IMR-90 (cell line): Measurements from ENCODE around the gene DUT. TPM values are rescaled to one million over a fixed set of nuclear protein-coding genes. Genes with fewer than 3 reads are reported as not detected.

Experiments
- ATAC-seq: fragments of 200-7000 bp; cut with Tn5 transposase; 2 replicates; pipeline ENCODE4 v1.9.1; 2020; ENCODE audit warnings: low read depth, mild to moderate bottlenecking, moderate library complexity
- BruUV-seq: library from RNA; stranded (reverse); fragments of 400-500 nt; replicated peaks from 2 replicates; lab custom pipeline; 2021; lab: Mats Ljungman, UMichigan
- CTCF ChIA-PET: fragments of 300-600 bp; formaldehyde crosslinking; extraction: SDS; loops from one replicate; lab custom pipeline; 2021; ENCODE audit warnings: antibody characterized with exemption; lab: Yijun Ruan, JAX
- POLR2A ChIA-PET: fragments of 300-600 bp; sonication (Branson Sonifier 250); formaldehyde crosslinking; loops from one replicate; lab custom pipeline; 2022; ENCODE audit warnings: antibody characterized with exemption; ENCODE audit not compliant: unreplicated experiment; lab: Charles Lee
- DNase-seq: peaks from one replicate; pipeline ENCODE4 v3.0.0; 2013
- H2AFZ ChIP-seq: replicated peaks from 2 replicates; pipeline ENCODE3; 2013; ENCODE audit warnings: low read length, mild to moderate bottlenecking; ENCODE audit not compliant: poor library complexity
- H2AK5ac ChIP-seq: 2 replicates; pipeline ENCODE4 v1.6.1; 2013; ENCODE audit warnings: low read depth, low read length, inconsistent platforms
- H2AK9ac ChIP-seq: replicated peaks from 2 replicates; pipeline ENCODE3; 2013; ENCODE audit warnings: mild to moderate bottlenecking, low read depth, low read length, moderate library complexity; ENCODE audit not compliant: poor library complexity
- H2BK120ac ChIP-seq: 2 replicates; pipeline ENCODE4 v1.6.1; 2013; ENCODE audit warnings: low read depth, low read length, inconsistent platforms
- H2BK15ac ChIP-seq: 3 replicates; pipeline ENCODE4 v1.6.1; 2013; ENCODE audit warnings: low read depth, low read length, inconsistent platforms
- H2BK20ac ChIP-seq: 2 replicates; pipeline ENCODE4 v1.6.1; 2013; ENCODE audit warnings: low read depth, mild to moderate bottlenecking, inconsistent platforms, low read length, moderate library complexity
- H2BK5ac ChIP-seq: 2 replicates; pipeline ENCODE4 v1.6.1; 2013; ENCODE audit warnings: mild to moderate bottlenecking, low read depth, low read length, inconsistent platforms; ENCODE audit not compliant: poor library complexity, severe bottlenecking
- H3K14ac ChIP-seq: replicated peaks from 2 replicates; pipeline ENCODE4 v1.6.1; 2013; ENCODE audit warnings: low read depth, low read length, inconsistent platforms
- H3K18ac ChIP-seq: 2 replicates; pipeline ENCODE4 v1.6.1; 2013; ENCODE audit warnings: low read depth, low read length, control low read depth
- H3K23ac ChIP-seq: 2 replicates; pipeline ENCODE4 v1.6.1; 2013; ENCODE audit warnings: low read depth, low read length, inconsistent platforms
- H3K27ac ChIP-seq: 2 replicates; pipeline ENCODE4 v1.5.1; 2013; ENCODE audit warnings: mild to moderate bottlenecking, control low read depth, low read length; ENCODE audit not compliant: insufficient read depth
- H3K27me3 ChIP-seq: 2 replicates; pipeline ENCODE4 v1.6.1; 2013; ENCODE audit warnings: low read length; ENCODE audit not compliant: control insufficient read depth, insufficient read depth
- H3K36me3 ChIP-seq: 2 replicates; pipeline ENCODE4 v1.6.1; 2013; ENCODE audit warnings: low read length, mixed read lengths; ENCODE audit not compliant: control insufficient read depth, insufficient read depth
- H3K4ac ChIP-seq: 2 replicates; pipeline ENCODE4 v1.6.1; 2013; ENCODE audit warnings: low read depth, low read length, inconsistent platforms
- H3K4me1 ChIP-seq: 2 replicates; pipeline ENCODE4 v1.6.1; 2013; ENCODE audit warnings: low read length, mixed read lengths; ENCODE audit not compliant: control insufficient read depth, insufficient read depth
- H3K4me2 ChIP-seq: 2 replicates; pipeline ENCODE4 v1.6.1; 2013; ENCODE audit warnings: low read depth, mild to moderate bottlenecking, control low read depth, low read length, moderate library complexity
- H3K4me3 ChIP-seq: 2 replicates; pipeline ENCODE4 v1.5.1; 2013; ENCODE audit warnings: low read depth, mild to moderate bottlenecking, control low read depth, low read length, moderate library complexity; ENCODE audit not compliant: insufficient read depth
- H3K56ac ChIP-seq: 2 replicates; pipeline ENCODE4 v1.6.1; 2013; ENCODE audit warnings: low read length, inconsistent platforms; ENCODE audit not compliant: insufficient read depth; ENCODE audit errors: extremely low read depth
- H3K79me1 ChIP-seq, 2 experiments: 2 replicates each; pipeline ENCODE4 v1.6.1; 2013; ENCODE audit warnings: low read length in 2 of 2, inconsistent platforms in 1 of 2, low read depth in 1 of 2
- H3K9ac ChIP-seq: 2 replicates; pipeline ENCODE4 v1.6.1; 2013; ENCODE audit warnings: low read depth, low read length, control low read depth
- H3K9me1 ChIP-seq: 2 replicates; pipeline ENCODE4 v1.6.1; 2013; ENCODE audit warnings: low read length, inconsistent platforms; ENCODE audit not compliant: insufficient read depth
- H3K9me3 ChIP-seq: 2 replicates; pipeline ENCODE4 v1.6.1; 2013; ENCODE audit warnings: low read length; ENCODE audit not compliant: control insufficient read depth, insufficient read depth
- H4K20me1 ChIP-seq: 2 replicates; pipeline ENCODE4 v1.6.1; 2013; ENCODE audit warnings: low read length, inconsistent platforms; ENCODE audit not compliant: insufficient read depth
- H4K5ac ChIP-seq: 2 replicates; pipeline ENCODE4 v1.6.1; 2013; ENCODE audit warnings: mild to moderate bottlenecking, low read depth, low read length, control low read depth
- H4K8ac ChIP-seq, 2 experiments: 2 replicates each; pipeline ENCODE4 v1.6.1; 2013; ENCODE audit warnings: low read depth in 2 of 2, low read length in 2 of 2, control low read depth in 1 of 2, inconsistent platforms in 1 of 2
- H4K91ac ChIP-seq: 2 replicates; pipeline ENCODE4 v1.6.1; 2013; ENCODE audit warnings: low read depth, low read length, inconsistent platforms; ENCODE audit not compliant: insufficient read depth
- BHLHE40 ChIP-seq: fragments of 150-350 bp; IDR thresholded peaks from 2 replicates; pipeline ENCODE4 v1.6.1; 2016; ENCODE audit warnings: mild to moderate bottlenecking, low read depth, low read length
- MAFK ChIP-seq: IDR thresholded peaks from 2 replicates; pipeline ENCODE4 v1.6.1; 2012; ENCODE audit warnings: low read depth, low read length, improper control_type of control experiment
- MAZ ChIP-seq: IDR thresholded peaks from 2 replicates; pipeline ENCODE4 v1.6.1; 2012; ENCODE audit warnings: low read depth, mild to moderate bottlenecking, low read length, improper control_type of control experiment, moderate library complexity, borderline replicate concordance
- POLR2A ChIP-seq: IDR thresholded peaks from 2 replicates; pipeline ENCODE4 v1.6.1; 2012; ENCODE audit warnings: mild to moderate bottlenecking, low read depth, low read length
- RFX5 ChIP-seq: IDR thresholded peaks from 2 replicates; pipeline ENCODE4 v1.8.0; 2012; ENCODE audit warnings: low read depth, mild to moderate bottlenecking, low read length, moderate library complexity
- WGBS, 2 experiments: methylation state at CpG; one replicate each; pipeline versions ENCODE4 v1.1.5 to v1.1.7; 2013; ENCODE audit warnings: missing lambda C conversion rate in 2 of 2; ENCODE audit not compliant: insufficient read length in 1 of 2; ENCODE audit errors: extremely low coverage in 2 of 2; 5-methylcytosine and 5-hydroxymethylcytosine counted together
- dilution Hi-C: fragments of 300-500 bp; cut with HindIII; formaldehyde crosslinking; loops from one replicate; pipeline ENCODE4 v1.14.3; 2018; ENCODE audit warnings: low sequenced_read_pairs; ENCODE audit not compliant: unreplicated experiment
- in situ Hi-C: fragments of 300-500 bp; cut with MboI; formaldehyde crosslinking; loops from 3 replicates; pipeline ENCODE4 v1.14.3; 2019; ENCODE audit warnings: low sequenced_read_pairs, inconsistent platforms, mixed read lengths
- intact Hi-C: fragments of 100-400 bp; cut with micrococcal nuclease; formaldehyde crosslinking; loops from 2 replicates; pipeline ENCODE4 v1.10.0; 2022
- polyA plus RNA-seq, 3 experiments: library from polyadenylated mRNA; depleted of rRNA; stranded (reverse); fragments of >200 nt; gene quantifications; 2 replicates each; pipeline ENCODE4 v1.2.3, GENCODE V29; 2012; ENCODE audit warnings: low replicate concordance in 1 of 3
- total RNA-seq: library from RNA; depleted of rRNA; stranded (reverse); fragments of >200 nt; gene quantifications from 2 replicates; pipeline ENCODE4 v1.2.3, GENCODE V29; 2012
- TF ChIP-seq, protein P1 (sequence below): conservative IDR thresholded peaks from 2 replicates; pipeline ENCODE4 v1.5.1; 2012; ENCODE audit warnings: mild to moderate bottlenecking, low read depth, low read length, improper control_type of control experiment

Gene DUT
- total and polyA plus RNA-seq, 2 of the 4 experiments (the other 2 are of a cell fraction): 18.8 to 36.4 TPM

DNA sequence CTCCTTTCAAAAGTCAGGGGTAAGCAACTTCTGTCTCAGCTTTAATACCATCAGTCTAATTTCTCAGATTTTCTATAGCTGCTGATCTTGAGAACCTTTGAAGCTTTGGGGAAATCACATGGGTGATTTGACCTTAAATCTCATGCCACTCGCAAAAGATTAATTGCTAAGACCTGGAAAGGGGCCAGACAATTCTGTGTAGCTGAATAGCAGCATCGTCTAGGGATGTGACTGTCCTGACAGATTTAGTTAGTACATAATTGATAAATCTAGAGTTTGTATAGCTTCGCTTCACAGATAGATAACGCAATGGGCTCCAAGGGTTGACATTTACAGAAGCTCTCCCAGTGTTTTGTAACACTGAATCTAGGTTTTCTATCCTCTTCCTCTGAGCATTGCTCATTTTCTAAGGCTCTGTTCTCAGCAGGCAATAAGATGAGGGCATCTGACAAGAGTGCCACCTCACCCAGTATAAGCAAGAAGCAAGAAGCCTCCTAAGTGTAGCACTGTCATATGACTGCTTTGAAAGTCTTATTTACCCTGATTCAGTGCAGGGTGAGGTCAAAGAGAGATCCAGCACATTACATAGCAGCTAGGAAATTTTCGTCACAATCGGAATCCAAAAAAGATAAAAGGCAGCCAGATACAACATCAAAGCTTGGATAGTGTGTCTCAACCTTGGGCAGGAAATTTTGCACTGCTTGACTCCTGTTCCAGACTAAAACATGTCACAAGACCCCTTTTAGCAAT is 47.7 kb upstream of the DUT start:
- POLR2A ChIA-PET: interaction anchor here (0.7 kb wide), 1 partner anchor 1806 kb away, joined by 4 read pairs; no protein-coding TSS in a partner anchor
- H2BK5ac ChIP-seq: no peak overlapping the region
- WGBS, 2 experiments: 43% methylated on average over 1 of the region's 6 CpGs; no CpG with 5 or more reads in 1 of the 2 experiments
- no peak overlapping the region for H4K91ac ChIP-seq
- DNase-seq (no peak), ATAC-seq (no peak)
- CTCF ChIA-PET: interaction anchor here (0.9 to 1.7 kb wide), 4 partner anchors 9 to 1080 kb away, joined by 3 to 5 read pairs (median 4); no protein-coding TSS in a partner anchor
- no peak overlapping the region for H4K8ac ChIP-seq
- H3K27ac ChIP-seq: no peak overlapping the region
- in situ Hi-C loops: loop anchor here (10.0 kb wide), 1 partner anchor 1089 kb away; no protein-coding TSS in a partner anchor
- intact Hi-C loops: no loop called here
- BruUV-seq: no TSS peak
- H2BK15ac ChIP-seq: no peak overlapping the region
- H3K14ac ChIP-seq: no peak overlapping the region
- no peaks in the 10 kb centered on the region; the same call in 1 of the 2 replicates for H3K27me3 ChIP-seq
- no peaks in the 10 kb centered on the region for H3K9me1 ChIP-seq
- no peak overlapping the region for H2AK9ac ChIP-seq
- no peak overlapping the region for H3K9ac ChIP-seq
- no peak overlapping the region for H3K4ac ChIP-seq
- no peak overlapping the region for H2BK120ac ChIP-seq
- no peak for TF ChIP-seq BHLHE40
- no peak for TF ChIP-seq MAFK
- no peak for TF ChIP-seq POLR2A
- TF ChIP-seq MAZ: no peak
- no peak for TF ChIP-seq RFX5
- TF ChIP-seq, protein P1, sequence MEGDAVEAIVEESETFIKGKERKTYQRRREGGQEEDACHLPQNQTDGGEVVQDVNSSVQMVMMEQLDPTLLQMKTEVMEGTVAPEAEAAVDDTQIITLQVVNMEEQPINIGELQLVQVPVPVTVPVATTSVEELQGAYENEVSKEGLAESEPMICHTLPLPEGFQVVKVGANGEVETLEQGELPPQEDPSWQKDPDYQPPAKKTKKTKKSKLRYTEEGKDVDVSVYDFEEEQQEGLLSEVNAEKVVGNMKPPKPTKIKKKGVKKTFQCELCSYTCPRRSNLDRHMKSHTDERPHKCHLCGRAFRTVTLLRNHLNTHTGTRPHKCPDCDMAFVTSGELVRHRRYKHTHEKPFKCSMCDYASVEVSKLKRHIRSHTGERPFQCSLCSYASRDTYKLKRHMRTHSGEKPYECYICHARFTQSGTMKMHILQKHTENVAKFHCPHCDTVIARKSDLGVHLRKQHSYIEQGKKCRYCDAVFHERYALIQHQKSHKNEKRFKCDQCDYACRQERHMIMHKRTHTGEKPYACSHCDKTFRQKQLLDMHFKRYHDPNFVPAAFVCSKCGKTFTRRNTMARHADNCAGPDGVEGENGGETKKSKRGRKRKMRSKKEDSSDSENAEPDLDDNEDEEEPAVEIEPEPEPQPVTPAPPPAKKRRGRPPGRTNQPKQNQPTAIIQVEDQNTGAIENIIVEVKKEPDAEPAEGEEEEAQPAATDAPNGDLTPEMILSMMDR: no peak
- H3K79me1 ChIP-seq: no peaks in the 10 kb centered on the region
- H2AFZ ChIP-seq: no peak overlapping the region
- no peak overlapping the region for H4K5ac ChIP-seq
- dilution Hi-C loops: no loop called here
- H3K23ac ChIP-seq: no peak overlapping the region
- no peak overlapping the region for H2BK20ac ChIP-seq
- H2AK5ac ChIP-seq: no peak overlapping the region
- no peak overlapping the region for H3K18ac ChIP-seq
- H3K4me1 ChIP-seq: no peaks in the 10 kb centered on the region; the same call in none of the 2 replicates
- H3K9me3 ChIP-seq: no peaks in the 10 kb centered on the region
- H4K20me1 ChIP-seq: no peaks in the 10 kb centered on the region
- H3K4me3 ChIP-seq: no peak overlapping the region
- H3K56ac ChIP-seq: no peak overlapping the region
- no peak overlapping the region for H3K4me2 ChIP-seq
- H3K36me3 ChIP-seq: no peaks in the 10 kb centered on the region
